CD4-positive, alpha-beta T cell treated with Interferon gamma for 1 hour (primary cell): Measurements from ENCODE around the gene PNPLA2.

Experiments
- DNase-seq: peaks from one replicate; pipeline ENCODE4 v3.0.0-alpha.2; 2020

The PNPLA2 gene

GRCh38 chr11:846496-847098 is 27.9 kb downstream of the PNPLA2 start:
- no peak for DNase-seq

GRCh38 chr11:847876-848275 is 29.2 kb downstream of the PNPLA2 start:
- no peak for DNase-seq

GRCh38 chr11:848380-848931 is 29.7 kb downstream of the PNPLA2 start:
- peak; percentile 55 for DNase-seq

- no peak for DNase-seq
Measured at GRCh38 chr11:849104-849824, 30.6 kb downstream of the PNPLA2 start.

GRCh38 chr11:849951-850774 is 31.4 kb downstream of the PNPLA2 start:
- no peak for DNase-seq

- no peak for DNase-seq
Measured at GRCh38 chr11:850775-851763, 32.4 kb downstream of the PNPLA2 start.

GRCh38 chr11:852762-853161 is 34.0 kb downstream of the PNPLA2 start:
- DNase-seq = no peak

- DNase-seq = no peak
Measured at GRCh38 chr11:853682-854448, 35.2 kb downstream of the PNPLA2 start.

- no peak for DNase-seq
Measured at GRCh38 chr11:854601-855329, 36.1 kb downstream of the PNPLA2 start.

- no peak for DNase-seq
Measured at GRCh38 chr11:855330-855674, 36.6 kb downstream of the PNPLA2 start.

GRCh38 chr11:855796-856195 is 37.1 kb downstream of the PNPLA2 start:
- DNase-seq = no peak

- DNase-seq = no peak
Measured at GRCh38 chr11:856397-856796, 37.7 kb downstream of the PNPLA2 start.

GRCh38 chr11:858053-858761 is 39.5 kb downstream of the PNPLA2 start:
- DNase-seq = no peak

- DNase-seq = no peak
Measured at GRCh38 chr11:858762-859339, 40.1 kb downstream of the PNPLA2 start.

- DNase-seq = no peak
Measured at GRCh38 chr11:859394-860131, 40.8 kb downstream of the PNPLA2 start.

GRCh38 chr11:860234-861104 is 41.8 kb downstream of the PNPLA2 start:
- DNase-seq = no peak

- no peak for DNase-seq
Measured at GRCh38 chr11:861105-861479, 42.4 kb downstream of the PNPLA2 start.

- DNase-seq = no peak
Measured at GRCh38 chr11:862081-862661, 43.5 kb downstream of the PNPLA2 start.
